Fibroblast of peridontal ligament (primary cell): Measurements from ENCODE around the gene SLC14A1.

Source experiments
- DNase-seq: peaks from one replicate; pipeline ENCODE4 v3.0.0-alpha.2; 2010; ENCODE audit errors: extremely low read depth

SLC14A1 gene

DNA sequence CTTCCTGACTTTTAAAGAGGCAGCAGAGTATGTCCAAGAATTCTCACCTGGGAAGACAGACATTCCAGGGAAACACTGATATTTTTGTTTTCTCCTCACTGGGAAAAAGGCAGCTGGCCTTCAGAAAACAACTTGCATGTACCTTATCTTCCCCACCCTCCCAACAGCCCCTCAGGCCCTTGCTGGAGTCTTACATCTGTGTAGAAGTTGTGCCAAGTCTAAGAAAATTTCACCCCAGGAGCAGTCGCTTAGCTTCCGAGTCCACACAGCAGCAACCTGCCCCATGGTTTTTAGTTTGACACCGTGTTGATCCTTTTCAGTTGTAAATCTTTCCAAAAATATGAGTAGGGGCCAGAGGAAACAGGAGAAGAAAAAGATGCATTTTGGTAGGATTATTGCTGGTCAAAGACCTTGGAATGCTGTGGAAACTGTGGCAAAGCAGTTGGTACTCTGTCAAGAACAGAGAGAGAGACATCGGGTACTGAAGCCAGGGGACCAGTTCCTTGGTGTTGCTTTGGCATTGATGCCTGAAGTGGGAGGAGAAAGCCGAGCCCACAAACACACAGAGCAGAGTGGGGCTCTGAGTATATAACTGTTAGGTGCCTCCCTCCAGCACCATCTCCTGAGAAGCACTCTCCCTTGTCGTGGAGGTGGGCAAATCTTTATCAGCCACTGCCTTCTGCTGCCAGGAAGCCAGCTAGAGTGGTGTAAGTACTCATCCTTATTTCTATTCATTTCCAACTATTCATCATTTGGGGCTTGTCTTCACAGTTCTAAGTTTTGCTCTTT, at the start of gene SLC14A1:
Gene SLC14A1 (plus strand): TSS at position 615 of the 789 bp plus-strand sequence. CDS start 6,140 bp downstream, outside the sequence.
- DNase-seq: peak; percentile 41

DNA sequence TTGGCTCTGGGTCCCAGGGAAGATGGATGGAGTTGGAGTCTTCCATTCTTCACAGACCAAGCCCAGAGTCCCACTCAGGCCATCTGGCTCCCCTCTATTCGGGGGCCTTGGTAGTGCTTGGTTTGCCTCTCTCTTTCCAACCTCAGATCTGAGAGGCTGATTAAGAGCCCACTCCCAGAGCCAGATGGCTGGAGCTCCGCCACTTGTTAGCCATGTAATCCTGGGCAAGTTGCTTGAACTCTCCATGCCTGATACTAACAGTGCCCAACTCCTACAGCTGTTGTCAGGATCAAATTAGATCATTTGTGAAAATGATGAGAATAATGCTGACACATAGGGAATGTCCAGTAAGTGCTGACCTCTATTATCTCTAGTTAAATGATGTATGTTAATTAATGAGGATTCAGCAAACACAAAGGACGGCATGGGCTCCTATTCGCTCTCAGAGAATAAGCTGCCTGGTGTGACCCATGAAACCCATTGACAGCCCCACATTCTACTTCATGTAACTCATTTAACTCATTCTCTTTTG, 46.6 kb upstream of the SLC14A1 start:
- DNase-seq: no peak

DNA sequence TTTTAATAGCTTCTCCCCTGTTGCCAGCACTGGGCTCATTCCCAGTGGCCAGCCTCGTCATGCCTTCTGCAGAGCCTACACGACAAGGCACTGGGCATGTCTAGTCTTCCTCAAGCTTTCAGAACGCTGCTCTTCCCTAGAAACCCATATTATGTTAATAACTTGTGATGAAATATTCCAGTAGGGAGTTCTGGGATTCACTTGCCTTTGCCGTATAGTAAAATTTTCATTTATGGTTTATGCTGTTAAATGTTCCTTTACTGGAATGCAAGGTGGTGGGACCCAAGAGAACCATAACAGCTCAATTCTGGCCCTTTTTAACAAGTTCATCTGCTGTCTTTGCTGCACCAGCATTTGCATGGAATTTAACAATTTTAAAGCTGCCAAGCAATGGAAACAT, 45.5 kb upstream of the SLC14A1 start:
- no peak for DNase-seq

DNA sequence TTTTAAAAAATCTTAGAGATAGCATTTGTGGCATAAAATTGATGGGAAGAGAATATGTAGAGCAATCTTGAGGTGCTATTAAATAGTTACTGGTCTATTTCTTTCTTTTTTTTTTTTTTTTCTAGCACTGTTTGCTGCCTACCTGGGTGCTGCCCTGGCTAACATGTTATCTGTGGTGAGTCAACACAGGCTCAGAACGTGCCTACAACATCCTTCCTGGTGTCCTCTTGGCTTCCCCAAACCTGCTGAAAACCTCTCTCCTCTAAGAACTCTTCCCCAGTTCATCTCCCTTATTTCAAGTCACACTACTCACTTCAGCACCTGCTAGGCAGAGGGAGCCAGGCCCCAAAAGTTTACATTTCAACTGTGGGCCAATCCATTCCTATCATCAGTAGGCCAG, 45.1 kb upstream of the SLC14A1 start:
- no peak for DNase-seq

DNA sequence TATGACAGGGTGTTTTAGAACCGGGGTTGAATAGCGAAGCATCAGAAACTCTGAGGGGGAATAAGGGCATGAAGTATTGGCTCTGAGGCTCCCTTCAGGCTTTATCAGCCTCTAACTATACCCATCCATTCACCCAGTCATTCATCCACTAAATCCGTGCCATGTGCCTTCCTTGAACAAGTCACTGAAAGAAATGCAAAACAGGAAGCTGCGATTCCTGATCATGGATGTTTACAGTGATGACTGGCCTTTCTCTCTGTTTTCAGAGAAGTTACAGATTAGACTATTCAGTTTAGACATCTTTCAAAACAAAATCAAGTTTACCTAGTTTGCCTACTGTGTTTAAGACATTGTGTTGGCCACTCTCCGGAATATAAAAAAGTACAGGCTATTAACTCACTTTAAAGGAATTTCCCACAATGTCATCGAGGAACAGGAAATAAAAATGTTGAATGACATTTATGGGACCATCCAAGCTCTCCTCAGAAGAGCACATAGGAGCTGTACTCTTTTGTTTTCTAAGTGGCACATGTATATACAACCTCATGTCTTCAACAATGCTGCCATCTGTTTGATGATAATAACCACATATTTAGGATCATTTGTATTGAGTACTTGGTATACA, 43.8 kb upstream of the SLC14A1 start:
- no peak for DNase-seq

DNA sequence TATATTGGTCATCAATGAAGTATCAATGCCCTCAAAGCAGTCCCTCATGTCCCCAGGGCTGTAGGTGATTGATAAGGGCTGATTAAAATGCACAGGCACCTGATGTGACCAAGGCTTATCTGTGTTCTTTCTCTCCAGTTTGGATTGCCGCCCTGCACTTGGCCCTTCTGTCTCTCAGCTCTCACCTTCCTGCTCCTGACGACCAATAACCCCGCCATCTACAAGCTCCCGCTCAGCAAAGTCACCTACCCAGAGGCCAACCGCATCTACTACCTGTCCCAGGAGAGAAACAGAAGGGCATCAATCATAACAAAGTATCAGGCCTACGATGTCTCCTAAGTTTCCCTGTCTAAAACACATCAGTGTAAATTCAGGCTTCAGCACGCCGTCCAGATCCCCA, 41.8 kb upstream of the SLC14A1 start:
- DNase-seq: no peak

DNA sequence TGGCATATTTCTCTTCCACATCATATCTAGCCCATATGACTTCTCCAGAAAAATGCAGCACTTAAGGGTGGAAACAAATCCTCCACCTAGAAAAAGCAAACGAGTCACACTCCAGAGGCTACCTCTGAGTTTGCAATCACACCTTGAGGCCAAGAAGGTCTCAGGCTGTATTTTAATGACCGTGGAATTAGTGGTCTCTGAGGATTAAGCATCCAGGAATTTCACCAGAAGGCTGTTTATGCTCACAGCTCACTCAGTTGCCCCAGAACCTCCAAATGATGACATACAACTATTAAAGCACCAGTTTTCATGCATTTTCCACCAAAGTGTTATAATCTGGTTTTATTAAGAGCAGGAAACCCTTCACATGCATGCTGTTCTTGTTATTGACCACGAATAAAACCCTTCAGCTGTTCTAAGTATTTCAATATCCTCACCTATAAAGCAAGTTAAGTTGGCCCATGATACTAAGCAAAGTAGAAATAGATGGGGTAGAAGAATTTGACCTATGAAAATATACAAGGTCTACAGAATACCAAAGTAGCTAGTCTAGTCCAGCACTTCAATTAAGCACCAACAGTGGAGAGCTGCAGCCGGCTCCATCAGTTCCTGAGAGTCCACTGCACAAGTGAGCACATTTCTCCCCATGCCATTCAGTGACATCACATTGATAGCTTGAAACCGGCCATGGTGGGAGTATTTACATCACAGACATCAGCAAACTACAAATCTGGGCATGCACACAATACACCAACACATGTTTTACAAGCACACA, 39.5 kb upstream of the SLC14A1 start:
- no peak for DNase-seq

DNA sequence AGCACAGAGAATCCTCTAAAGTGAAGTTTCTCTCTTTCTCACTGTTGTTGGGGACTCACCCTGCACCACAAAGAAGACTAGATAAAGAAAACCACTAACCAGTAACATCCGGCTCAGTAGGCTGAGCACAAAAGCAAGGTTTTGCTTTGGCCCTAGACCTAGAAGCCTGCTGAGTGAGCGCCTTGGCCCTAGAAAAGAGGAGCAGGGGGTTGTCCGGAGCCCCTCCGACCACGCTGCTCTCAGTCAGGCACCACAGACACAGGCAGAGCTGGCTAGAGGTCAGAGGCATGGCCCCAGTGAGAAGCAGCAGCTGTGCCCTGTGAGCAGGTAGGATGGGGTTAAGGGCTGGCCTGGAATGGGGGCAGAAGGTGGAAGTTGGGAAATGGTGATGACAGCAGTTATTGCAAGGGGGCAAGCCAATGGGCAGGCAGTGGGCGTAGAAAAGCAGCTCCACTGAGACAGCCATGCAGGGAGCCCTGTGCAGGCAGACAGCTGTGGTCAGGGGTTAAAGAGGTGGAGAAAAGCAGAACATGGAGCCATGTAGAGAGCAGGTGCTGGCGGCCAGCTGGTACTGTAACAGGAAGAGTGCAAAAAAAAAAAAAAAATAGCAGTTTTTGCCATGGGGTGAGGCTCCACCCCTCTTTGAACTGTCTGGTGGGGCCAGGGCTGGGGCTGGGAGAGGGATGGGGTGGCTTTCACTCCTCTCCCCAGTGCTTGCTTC, 36.9 kb upstream of the SLC14A1 start:
- no peak for DNase-seq

DNA sequence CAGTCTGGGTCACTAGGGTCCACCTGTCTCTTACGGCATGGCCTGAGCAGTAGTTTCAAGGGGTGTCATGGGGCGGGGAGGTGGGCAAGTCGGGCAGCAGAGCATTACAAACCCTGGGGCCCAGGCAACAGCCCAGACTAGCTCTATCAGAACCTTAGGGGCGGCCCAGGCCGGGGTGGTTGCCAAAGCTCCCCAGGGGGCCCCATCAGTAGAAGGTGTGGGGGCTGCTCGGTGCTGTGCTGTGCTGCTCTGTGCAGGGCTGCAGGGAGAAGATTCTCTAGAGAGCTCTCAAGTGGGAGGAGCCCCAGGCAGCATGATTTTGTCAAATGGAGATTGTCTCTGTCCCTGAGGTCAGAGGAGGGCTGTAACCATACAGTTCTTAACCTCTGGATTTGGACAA, 36.4 kb upstream of the SLC14A1 start:
- no peak for DNase-seq

DNA sequence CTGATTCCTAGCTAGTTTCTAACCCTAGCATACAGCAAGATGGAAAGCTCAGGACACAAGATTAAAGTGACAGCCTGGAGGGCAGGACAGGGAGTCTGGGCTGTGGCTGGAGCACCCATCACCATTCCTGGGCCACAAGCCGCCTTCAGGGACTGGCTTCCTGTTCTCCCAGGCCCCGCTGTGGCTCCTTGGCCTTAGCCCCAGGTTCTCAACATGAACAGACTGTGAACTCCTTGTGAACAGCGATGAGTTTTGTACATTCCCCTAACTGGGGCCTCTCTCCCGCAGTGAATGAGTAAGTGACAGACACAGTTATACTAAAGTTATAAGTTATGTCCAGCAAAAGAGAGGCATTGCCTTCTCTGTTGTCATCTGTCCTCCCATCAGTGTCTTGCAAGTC, 35.9 kb upstream of the SLC14A1 start:
- DNase-seq: no peak

DNA sequence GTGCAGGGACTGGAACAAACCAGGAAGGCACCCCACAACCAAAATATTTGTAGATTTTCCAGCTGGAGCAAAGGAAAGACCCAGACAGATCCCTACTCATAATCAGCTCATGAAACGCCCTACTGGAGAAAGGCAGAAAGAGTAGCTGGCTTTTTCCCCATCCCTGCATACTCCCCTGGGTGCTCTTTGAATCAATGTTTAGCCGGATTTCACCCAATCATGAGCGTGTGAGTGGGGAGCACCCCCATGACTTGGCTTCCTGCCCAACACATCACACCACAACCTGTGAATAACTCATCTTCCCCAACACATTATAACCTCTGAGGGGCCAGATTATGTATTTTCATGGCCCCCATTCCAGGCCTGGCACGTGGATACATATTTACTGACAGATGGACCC, 35.1 kb upstream of the SLC14A1 start:
- no peak for DNase-seq

DNA sequence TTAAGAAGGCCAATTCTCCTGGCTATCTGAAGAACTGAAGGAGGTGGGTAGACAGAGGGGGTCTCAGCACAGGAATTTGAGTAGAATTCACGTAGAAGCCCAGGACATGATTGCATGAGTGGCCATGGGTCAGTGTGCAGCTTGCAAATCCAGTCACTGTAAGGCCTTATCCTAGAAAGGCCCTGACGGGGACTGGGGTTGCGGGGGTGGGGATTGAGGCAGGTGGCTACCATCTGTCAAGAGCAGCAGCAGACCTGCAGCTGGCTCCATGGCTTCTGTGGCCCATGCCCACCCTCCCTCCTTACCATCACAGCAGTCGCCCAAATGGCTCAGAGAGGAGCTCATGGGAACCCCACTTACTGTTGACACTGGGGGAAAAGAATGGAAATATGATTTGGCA, 34.6 kb upstream of the SLC14A1 start:
- DNase-seq: no peak

DNA sequence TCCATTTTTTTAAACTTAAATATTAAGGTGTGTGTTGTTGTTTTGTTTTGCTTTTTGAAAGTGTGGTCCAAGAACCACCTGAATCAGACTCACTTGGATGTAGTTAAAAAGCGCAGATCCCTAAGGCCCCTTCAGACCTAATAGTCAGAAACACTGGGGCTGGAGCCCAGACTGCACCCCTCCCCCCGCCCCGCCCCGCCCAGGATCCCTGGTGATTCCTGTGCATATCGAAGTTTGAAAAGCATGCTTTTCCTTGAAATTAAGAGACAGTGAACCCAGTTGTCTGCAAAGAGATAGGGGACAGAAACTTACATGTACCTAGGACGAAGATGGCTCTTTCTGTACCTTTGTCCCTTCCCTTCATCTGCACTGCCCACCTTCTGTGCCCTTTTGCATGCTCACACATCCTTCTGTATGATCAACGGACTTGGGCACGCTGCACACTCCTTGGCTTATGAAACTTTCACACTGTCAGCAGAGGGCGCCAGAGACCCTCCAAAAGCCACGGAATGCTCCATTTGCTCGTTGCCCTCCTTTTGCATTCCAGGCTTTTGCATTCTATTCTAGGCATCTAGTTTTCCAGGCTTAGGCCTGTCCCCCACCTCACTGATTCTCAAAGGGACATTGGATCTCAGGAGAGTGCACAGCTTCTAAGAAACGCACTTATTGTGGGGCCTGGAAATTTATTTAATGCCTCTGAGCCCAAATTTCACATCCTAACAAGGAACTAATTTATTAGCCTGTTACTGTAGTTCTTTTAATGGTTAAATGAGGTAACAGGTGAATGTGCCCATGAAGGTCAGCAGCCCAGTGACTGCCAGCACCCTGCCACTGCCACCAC, 32.8 kb upstream of the SLC14A1 start:
- DNase-seq: peak; percentile 88

DNA sequence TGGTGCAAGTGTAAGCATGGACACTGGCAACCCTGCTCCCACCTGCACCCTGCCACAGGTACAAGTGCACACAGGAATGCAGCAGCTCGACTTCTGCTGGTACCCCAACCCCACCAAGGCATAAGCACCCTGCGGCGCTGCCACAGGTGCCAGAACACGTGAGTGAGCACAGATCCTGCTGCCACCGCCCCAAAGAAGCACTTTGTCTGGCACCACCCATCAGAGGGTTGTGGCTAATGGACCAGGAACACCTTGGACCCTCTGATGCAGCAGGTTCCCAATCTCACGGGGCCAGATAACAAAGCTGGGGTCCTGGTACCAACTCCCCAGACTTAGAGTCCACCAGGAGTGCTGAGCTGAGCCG, 32.2 kb upstream of the SLC14A1 start:
- no peak for DNase-seq

DNA sequence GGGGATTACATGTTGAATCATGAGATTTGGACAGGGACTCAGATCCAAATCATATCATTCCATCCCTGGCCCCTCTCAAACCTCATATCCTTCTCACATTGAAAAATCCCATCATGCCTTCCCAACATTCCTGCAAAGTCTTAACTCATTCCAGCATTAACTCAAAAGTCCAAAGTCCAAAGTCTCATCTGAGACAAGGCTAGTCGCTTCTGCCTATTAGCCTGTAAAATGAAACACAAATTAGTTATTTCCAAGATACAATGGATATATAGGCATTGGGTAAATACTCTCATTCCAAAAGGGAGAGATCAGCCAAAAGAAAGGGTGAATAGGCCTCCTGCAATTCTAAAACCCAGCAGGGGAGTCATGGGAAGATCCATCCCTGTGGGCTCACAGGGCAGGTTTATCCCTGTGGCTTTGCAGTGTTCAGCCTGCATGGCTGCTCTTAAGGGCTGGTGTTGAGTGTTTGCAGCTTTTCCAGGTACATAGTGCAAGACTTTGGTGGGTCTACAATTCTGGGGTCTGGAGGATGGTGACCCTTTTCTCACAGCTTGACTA, 21.2 kb upstream of the SLC14A1 start:
- DNase-seq: no peak

DNA sequence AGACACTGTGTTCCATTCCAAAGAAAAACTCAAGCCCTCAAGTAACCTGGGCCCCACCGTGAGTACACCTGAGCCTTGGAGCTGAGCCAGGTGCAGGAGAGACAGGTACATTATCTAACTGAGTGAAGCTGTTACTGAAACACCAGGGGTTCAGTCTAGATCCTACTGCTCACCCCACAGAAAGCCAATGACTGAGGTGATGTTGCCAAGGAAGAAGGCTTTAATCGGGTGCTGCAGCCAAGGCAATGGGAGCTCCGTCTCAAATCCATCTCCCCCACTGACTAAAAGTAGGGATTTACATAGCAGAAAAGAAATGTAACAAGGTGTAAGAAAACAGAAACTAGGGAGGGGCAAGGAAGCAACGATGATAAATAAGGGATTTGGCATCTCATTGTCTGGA, 15.2 kb upstream of the SLC14A1 start:
- no peak for DNase-seq

DNA sequence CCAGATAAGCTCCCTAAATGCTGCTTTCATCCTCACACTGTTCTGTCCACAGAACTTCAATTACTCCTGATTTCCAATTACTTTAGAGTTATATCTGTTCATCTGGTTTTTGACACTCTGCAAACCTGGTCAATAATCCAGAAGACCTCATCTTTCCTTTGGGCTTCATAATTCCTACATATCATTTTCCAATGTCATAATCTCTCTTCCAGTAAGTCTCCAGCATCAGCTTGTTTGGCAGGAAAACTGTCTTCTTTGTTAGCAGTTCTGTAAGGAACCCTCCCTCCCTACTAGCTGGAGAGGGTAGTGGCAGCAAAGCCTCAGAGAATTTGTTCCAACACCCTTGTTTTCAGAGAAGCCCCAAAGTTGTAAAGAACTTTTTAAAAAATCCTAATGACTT, 11.9 kb upstream of the SLC14A1 start:
- DNase-seq: peak; percentile 39

DNA sequence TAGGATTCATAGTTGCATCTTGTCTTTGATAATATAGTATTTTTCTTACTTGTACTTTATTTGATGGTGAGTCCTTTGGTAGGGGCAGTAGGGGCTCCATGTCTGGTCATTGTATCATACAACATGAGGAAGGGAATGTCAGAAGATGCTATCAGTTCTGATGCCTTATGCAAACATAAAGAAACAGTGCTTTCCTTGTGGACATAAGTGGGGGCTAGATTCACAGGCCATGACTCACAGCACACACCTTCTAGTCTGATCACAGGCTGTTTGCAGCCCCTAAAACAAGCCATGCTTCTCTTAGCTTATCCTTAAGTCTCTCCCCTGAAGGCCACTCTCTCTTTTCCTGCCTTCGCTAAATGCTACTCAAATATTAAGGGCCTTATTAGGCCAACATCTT, 10.7 kb upstream of the SLC14A1 start:
- no peak for DNase-seq

DNA sequence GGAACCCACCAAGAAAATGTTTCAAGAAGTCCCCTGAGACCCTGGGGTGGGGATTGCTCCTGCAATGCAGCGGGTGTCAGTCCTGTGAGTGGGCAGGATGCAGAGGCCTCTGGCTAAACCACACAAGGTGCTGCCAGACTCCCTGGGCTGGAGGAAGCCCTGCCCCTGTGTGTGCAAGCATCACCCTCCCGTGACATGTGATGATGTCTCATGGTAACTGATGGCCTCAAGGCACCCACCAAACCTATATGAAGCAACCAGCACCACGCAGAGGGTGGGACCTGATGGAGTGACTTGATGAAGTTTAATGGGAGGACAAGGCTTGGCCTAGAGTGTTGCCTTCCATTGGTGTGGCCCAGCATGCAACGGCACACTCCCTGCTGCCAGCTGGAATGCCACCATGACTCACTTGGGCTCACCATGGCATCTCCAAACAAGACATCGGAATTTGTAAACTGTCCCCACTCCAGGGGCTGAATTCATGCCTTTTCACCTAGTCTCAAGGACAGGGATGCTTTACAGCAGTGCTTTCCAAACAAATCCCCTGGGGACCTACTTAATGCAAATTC, 8.7 kb upstream of the SLC14A1 start:
- no peak for DNase-seq

DNA sequence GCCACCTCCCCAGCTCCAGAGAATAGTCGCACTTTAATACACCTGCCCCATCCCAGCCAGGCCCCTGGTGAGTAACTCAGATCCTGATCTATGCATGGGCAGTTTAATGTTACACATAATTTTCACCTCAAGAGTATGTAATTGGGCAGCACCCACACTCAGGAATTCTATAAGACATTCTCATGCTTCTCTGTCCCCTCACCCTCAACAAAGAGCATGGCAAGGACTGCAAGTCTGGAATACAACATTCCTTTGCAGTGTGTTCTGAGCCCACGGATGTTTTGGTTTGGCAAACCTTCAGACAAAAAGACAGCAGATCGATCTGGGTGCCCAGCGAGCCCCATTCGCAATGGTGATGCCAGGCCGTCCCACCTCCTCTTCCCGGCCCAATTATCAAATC, 4.9 kb upstream of the SLC14A1 start:
- DNase-seq: no peak
